HL-60/S4 (cell line): ENCODE results near the gene IMMP2L.
"Not testable (repeated sequence)": the region's sequence is repeated elsewhere in the genome, so short reads cannot be mapped to it uniquely, and the experiment has no call there.

Source experiments
- in situ Hi-C: fragments of 300-500 bp; cut with MboI; formaldehyde crosslinking; loops from 2 replicates; pipeline ENCODE4 v1.14.3; 2022; ENCODE audit warnings: low sequenced_read_pairs

IMMP2L gene

DNA sequence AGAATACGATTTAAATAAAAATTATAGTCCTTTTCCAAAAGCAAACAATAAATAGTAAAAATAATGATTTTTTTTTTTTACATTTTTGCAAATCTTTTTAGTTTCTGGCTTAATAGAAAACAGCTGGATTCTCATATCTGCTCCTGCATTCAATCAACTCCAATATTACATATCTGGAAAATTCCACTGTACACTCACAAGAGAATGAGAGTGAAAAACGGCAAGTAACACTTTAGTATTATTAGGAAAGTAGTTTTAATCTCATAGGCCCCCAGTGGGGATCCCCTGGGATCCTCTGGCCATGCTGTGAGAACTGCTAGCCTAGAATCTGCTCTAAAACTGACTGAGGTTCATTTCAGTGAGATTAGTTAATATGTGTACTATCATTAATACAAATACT, 599.9 kb downstream of the IMMP2L start:
- in situ Hi-C loops: no loop called here

DNA sequence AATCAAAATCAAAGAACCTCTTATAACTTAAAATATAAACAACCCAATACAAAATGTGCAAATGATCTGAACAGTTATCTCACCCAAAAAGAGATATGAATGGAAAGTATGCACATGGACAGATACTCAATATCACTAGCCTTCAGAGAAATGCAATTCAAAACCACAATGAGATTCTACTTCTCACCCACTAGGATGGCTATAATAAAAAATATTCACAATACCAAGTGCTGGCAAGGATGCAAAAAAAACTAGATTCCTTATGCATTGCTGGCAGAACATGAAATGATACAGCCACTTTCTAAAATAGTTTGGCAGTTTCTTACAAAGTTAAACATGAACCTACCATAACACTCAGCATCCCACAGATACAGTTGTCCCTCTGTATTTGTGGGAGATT, 601.5 kb downstream of the IMMP2L start:
- in situ Hi-C loops: no loop called here

DNA sequence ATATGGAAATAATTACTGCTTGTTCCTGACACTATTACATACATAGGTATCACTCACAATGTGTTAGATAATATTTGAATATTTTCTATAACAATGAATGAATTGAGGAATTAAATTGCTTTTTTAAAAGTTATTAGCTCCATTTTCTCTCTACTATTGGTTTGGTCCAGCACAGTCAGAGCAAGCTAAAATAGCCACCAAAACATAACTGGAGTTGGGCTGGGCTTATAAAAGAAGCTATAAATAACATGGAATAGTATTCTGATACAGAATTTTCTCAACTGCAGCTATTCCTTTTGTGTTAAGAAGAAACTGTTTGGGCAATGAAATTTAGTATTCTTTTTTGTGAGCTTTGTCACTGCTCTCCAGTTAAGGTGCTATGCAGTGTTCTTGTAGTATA, 614.0 kb downstream of the IMMP2L start:
- in situ Hi-C loops: no loop called here

DNA sequence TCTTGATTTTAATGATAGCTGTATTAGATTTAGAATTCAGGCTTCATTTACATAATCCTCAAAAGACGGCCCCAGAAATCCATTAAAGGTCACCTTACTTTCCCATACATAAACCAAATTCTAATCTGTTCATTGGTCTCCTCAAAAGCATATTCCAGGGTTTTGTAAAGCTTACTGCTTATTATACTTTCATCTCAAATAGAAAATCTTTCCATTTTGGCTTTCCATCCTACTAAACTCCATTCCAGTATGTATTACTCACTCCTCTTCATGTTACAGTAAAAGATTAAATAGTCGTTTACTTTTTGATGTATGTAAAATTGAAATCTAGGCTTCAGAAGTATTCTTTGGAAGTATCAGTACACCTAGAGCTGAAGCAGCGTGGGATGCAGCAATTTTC, 614.9 kb downstream of the IMMP2L start:
- in situ Hi-C loops: no loop called here

DNA sequence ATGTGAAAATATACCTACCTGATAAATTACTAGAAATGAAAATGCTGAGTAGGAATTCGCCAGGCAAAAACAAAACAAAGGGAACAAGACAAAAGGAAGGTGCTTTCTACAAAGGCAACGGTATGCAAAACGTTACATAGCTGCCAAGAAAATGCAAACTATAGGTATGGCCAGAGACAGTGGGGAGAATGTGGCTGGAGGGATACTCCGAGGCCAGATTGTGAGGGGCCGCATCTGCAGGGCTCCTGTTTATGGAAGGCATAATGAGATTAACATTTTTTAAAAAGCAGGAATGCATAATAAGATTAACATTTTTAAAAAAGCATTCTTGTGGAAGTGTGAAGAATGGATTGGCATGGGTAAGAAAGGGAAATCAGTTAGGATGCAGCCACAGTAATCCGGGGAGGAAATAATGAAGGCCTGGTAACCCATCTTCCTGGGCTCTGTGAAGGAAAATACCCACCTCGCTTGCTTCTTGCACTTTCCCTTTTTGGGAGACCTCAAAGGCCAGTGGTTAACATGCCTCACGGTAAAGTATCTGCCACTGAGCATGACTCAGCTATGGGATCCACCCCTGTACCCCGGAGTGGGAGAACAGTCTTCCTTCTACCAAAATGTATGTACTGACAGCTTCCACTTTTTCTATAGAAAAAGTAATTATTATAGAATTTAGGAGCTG, 617.2 kb downstream of the IMMP2L start:
- in situ Hi-C loops: no loop called here

DNA sequence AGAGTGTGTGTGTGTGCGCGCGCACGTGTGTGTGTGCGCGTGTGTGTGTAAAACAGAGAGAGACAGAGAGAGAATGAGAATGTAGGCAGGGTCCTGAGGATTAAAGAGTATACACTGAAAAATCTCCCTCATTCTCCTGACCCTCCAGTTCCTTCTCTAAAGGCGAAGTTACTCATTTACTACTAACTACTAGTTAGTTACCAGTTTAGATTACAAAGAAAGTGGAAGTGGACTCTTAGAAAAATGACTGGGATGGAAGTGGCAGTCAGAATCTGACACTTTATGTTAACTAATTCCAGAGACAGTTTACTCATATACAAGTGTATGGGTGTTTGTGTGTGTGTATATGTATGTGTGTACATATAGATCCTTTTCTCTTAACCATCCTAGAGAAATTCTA, 617.8 kb downstream of the IMMP2L start:
- in situ Hi-C loops: no loop called here

DNA sequence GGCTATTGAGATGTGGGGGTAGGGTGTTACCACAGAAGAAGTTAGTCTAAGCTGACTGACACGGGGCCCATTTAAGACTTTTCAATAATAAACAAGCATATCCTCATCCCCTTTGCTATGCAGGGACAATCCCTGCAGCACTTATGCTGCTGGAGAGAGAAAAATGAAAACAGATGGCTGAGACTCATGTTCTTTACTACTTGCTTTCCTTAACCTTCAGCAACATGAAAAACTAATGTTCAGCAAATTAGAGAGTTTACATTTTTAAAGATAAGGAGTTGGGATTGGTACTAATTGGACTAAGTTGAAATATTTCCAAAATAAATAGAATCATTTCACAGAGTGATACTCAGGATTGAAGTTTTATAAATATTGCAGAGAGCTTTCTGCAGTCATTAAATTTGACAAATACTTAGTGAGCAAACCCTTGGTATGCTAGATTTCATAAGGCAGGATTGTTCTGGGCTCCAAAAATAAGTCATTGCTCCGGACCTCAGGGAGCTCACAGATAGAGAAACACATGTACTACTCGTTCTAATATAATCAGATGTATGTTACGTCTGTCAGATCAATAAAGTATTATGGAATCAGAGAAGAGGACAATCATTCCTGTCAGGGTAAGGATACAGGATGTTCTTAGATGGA, 618.5 kb downstream of the IMMP2L start:
- in situ Hi-C loops: no loop called here

DNA sequence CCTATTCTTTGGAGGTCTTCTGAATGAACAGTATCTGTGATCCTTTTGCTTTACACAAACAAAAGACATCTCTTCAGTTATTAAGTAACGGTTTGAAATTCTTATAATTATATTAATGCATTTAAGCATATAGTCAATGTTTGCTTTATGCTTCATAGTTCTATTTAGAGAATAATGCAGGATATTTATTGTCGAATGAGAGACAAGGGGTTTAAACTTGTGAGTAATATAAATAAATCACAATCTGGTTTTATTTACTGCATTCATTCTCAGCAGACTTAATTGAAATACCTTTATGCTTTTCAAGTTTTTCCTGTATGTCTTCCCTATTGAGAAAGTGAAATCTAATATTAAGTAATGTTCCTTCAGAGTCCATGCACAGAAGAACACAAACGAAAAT, 620.9 kb downstream of the IMMP2L start:
- in situ Hi-C loops: no loop called here

DNA sequence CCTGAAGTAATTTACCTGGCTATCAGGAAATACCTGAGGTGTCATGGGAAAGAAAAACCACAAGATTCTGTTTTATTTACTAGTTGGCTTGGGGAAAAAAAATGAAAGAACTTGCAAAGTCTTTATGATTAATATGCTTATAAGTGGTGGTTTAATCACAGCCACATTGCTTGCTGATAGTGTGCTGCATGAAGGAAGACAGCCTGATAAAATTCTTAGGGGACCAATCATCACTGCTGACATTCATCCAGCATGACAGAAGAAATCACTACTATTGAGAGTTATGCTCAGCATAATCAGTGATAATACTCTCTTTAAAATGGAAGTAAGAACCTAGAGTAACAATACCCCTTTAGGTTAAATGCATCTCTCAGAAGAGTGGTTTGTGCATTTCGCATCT, 621.5 kb downstream of the IMMP2L start:
- in situ Hi-C loops: no loop called here

DNA sequence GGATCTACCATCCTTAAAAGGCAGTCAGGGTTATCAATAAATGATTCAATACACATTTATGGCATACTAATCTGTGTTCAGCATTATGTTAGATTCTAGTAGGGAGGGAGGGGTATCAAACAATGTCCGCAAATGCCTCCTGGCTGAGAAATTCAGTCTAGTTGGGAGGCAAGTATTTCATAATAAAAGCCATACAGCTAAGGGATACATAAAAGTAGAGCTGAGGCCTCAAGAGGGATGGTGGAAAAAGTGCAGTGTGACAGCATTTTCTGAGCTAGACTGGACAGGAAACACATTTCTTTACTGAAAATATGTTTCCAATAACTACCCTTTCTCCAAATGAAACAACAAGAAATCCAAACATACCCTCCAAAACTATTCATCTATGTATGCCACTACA, 624.1 kb downstream of the IMMP2L start:
- in situ Hi-C loops: no loop called here

DNA sequence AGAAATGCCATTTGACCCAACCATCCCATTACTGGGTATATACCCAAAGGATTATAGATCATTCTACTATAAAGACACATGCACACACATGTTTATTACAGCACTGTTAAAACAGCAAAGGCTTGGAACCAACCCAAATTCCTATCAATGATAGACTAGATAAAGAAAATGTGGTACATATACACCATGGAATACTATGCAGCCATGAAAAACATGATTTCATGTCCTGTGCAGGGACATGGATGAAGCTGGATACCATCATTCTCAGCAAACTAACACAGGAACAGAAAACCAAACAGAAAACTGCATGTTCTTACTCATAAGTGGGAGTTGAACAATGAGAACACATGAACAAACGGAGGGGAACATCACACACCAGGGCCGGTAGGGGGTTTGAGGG, 625.6 kb downstream of the IMMP2L start:
- in situ Hi-C loops: not testable (repeated sequence)

DNA sequence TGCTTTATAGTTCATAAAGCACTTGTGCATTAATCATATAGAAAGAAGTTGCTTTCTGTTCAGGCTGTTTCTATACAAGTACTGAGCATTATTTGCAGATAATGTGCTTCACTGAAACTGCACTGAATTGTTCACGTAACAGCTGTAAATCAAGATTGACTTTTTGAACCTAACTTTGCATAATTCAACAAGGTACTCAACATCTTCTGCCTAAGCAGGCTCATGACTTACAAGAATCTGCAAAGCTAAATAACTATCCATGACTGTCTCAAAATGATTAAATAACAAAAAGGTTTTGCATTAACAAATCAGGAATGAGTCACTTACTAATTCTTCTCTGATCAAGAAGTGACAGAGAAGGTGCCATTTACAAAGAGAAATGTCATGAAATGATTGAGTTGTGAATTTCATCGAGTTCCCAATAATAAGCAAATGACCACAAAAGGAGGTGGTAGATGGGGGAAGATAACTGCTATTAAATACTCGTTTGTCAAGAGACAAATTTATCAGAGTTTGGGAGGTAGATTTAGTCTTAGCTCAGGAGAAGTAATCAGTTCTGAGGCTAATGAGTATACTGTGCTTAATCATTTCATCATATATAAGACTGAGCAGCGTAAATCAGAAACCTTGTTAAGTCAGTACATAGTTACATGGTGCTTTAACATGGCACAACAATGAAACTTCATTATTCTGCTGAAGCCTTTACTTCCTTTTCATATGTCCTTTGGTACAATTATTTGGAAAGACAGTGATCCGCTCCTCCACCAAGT, 632.6 kb downstream of the IMMP2L start:
- in situ Hi-C loops: no loop called here

DNA sequence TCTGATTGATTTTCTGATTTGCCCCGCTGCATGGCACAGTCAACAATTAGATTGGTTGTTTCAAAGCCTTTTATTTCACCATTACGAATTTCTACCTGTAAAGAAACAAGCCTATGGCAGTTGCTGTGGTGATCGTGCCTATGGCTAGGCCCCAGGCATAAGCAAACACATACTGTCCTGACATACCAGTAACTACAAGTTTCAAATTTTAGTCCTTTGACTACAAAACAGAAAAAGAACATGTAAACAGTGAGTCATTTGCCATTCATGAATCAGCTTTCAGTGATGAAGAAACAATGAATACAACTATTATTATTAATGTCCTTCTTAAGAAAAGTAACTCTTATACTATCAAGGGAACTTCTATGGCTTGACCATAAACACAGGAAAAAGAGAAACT, 639.4 kb downstream of the IMMP2L start:
- in situ Hi-C loops: no loop called here

DNA sequence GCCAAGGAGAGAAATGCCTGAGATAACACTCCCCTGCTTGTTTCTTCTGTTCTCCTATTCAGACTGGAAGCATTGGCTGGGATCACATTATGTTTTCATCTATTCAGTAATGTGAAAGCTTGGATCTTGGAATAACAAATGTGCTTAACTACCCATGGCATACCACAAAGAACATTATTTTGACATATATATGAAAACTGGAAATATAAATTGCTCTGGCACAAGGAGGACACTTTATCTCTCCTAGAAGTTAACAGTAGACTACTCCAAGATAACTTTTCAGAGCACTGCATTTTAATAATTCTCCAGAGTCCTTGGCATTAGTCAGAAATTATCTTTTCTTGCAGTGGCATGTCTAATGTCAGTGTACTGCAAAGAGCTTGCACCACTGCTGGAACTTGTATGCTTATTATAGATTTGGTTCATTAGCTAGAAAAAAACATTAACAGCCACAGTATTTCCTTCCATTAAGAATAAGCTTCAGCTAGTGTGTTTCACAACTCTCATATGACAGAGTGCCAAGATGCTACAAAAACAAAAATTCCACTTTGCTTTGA, 640.6 kb downstream of the IMMP2L start:
- in situ Hi-C loops: no loop called here

DNA sequence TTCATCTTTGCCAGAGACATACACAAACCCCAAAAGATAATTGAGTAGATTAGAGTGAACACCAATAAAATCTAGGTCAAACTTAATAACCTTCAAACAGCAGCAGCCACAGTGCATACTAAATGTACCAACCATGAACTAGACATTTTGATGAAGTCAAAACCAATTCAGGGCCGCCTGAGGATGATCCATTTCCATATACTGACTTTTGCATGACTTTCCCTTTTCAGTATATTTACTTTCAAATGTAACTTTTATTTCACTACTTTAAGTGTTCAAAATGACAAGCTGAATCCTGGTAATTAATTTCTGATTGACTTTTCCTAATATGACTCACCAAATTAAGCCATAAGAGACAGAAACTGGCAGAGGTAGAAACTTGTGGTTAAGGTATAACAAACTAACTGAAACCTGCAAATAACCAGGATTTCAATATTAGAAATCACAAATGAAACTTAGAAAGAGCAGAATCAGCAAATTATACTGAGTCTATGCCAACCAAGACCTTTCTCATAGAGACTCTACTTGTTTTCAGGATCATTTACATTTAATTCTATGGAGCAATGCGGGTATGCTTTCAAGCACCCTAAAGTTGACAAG, 643.2 kb downstream of the IMMP2L start:
- in situ Hi-C loops: no loop called here

DNA sequence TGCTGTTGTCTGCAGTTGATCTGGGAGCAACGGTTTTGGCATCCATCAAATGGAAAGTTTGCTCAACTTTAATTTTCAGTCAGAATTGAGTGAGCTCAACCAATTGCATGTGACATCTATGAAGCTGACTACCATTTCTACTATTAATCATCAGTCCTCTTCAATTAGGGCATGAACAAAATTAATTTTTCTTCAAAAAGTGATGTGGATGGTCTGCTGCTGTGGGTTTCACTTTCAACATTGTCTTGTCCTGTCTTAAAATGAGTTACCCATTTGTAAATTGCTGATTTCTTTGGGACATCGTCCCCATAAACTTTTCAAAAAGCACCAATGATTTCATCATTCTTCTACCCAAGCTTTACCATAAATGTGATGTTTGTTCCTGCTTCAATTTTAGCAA, 648.0 kb downstream of the IMMP2L start:
- in situ Hi-C loops: no loop called here

DNA sequence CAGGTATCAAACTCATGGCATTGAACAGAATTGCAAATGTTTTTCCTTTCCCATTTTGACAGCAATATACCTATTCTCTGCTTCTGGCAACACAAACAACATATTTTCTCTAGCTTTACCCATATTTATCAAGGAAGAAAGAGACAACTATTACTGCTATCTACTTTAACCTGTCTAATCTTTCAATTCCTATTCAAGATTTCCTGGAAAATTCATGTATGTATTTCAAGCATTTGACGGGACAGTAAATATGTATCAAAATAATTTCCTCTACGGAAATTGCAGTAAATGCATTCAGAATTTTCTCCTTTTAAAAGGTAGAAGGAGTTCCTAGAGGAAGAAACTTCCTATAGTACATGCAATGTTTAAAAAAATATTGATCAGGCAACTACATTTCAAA, 650.7 kb downstream of the IMMP2L start:
- in situ Hi-C loops: no loop called here

DNA sequence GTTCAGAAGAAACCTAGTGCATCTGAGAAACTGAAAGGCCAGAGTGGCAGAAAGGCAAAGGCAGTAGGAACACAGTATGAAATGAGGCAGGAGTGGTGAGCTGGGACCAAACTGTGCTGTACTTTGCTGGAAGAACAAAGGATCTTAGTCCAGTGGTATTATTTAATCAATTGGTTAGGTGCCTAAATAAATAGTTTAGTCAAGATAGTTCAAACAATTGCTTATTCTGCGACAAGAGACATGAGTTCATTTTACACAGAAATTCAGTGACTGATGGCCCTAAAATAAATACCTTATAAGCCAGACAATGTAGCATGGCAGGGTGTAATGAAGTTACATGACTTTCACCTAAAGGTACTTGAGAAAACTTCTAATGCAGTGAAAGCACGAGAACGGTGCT, 653.2 kb downstream of the IMMP2L start:
- in situ Hi-C loops: no loop called here

DNA sequence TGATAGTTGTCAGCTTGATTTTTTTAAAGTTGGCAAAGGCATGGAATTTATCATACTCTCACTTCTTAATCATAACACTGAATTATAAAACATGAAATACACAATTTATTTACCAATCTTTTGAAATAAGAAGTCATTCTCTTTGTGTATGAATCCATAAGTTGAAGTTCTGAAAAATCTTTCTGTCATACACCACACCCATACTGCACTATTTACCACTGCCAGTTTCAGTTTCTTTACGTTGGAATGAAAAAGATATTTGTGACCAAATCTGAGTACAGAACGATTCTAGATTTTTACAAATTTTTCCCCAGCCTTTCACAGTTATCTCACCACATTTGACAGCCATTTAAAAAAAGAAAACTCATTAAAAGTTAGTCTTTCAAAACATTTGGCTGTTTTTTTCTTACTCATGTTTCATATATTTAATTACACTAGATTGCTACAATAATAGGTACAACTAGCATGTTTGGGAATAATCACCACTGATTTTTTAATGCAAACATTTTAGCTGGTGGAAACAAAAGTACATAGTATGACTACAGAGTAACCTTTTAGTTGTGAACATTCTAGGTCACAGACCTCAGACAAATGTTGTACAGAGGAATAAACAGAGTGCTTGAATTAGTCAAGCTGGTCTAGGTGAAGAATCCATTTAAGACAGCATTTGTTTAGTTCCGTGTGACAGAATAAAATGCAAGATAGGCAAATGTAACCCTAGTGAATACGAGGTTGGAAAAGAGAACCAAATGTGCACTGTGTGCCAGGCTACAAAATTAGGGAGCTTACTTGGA, 656.3 kb downstream of the IMMP2L start:
- in situ Hi-C loops: no loop called here

DNA sequence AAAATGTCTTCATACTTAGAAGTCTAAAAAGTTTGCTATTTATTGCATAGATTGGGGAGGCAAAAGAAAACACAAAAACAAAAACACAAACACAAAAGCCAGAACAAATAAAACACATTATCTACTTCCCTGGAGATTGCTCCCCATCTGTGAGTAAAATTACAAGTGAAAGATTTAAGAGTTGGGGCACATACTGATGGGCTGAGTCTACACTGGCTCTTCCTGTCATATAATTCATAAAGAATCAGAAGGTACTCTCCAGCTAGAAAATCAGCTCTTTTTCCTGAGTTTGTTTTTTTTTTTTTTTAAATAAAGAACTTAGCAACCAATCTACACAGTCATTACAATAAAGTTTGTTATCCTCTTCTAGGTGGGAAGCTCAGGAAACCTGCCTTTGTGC, 663.8 kb downstream of the IMMP2L start:
- in situ Hi-C loops: no loop called here

DNA sequence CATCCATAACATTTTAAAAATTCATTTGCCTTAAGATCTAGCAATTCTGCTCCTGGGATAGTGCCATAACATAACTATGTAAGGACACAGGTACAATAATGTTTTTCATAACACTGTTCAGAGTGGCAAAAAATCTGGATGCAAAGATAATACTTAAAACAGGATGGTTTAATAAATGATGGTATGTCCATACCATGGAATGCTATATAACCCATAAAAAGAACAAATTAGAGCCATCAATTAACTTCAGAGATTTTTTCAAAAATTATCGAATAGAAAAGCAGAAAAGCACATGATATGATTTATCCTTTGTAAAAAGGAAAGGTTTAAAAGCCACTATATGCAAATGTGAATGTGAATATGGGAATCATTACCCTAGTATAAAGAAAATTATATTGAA, 664.8 kb downstream of the IMMP2L start:
- in situ Hi-C loops: no loop called here
